B cell (primary cell): ENCODE data around the gene HACE1. TPM values are rescaled to one million over a fixed set of nuclear protein-coding genes. Genes with fewer than 3 reads are reported as not detected.

Source experiments
- ATAC-seq: fragments of 200-7000 bp; cut with Tn5 transposase; one replicate; pipeline ENCODE4 v1.10.0; 2021; ENCODE audit warnings: low read depth, mild to moderate bottlenecking, moderate number of reproducible peaks, moderate library complexity
- CTCF ChIA-PET: fragments of 350-600 bp; sonication (Branson Sonifier 250); formaldehyde crosslinking; loops from one replicate; lab custom pipeline; 2021; ENCODE audit warnings: antibody characterized with exemption, inconsistent platforms; lab: Charles Lee
- POLR2A ChIA-PET: fragments of 350-600 bp; sonication (Branson Sonifier 250); formaldehyde crosslinking; loops from one replicate; lab custom pipeline; 2021; ENCODE audit warnings: antibody characterized with exemption; lab: Charles Lee
- DNase-seq: peaks from one replicate; pipeline ENCODE4 v3.0.0; 2013
- H2AFZ ChIP-seq: 2 replicates; pipeline ENCODE4 v1.6.1; 2012; ENCODE audit warnings: mild to moderate bottlenecking, low read depth, low read length; ENCODE audit not compliant: insufficient read depth, poor library complexity, severe bottlenecking
- H3K27ac ChIP-seq, 2 donors: 1 replicate in 1 of 2; 2 replicates in 1 of 2; pipeline ENCODE4 v1.5.1; 2012 to 2013; ENCODE audit warnings: low read length in 2 of 2, mild to moderate bottlenecking in 2 of 2, moderate library complexity in 1 of 2
- H3K27me3 ChIP-seq, 4 experiments: fragments of 200-600 bp in 1 of 4; sonication (generic) in 1 of 4; replicated peaks in 1 of 4; 1 replicate in 2 of 4; 2 replicates in 2 of 4; pipeline versions ENCODE4 v1.6.1 to v1.7.0; 2013 to 2016; ENCODE audit warnings: low read length in 3 of 4, mild to moderate bottlenecking in 2 of 4, mixed read lengths in 1 of 4, moderate library complexity in 1 of 4; ENCODE audit not compliant: insufficient read depth in 4 of 4, control insufficient read depth in 3 of 4; ENCODE audit errors: control extremely low read depth in 1 of 4
- H3K36me3 ChIP-seq, 2 experiments: replicated peaks in 1 of 2; 1 replicate in 1 of 2; 2 replicates in 1 of 2; pipeline versions ENCODE4 v1.6.1 to v1.7.1; 2013; ENCODE audit warnings: low read length in 1 of 2; ENCODE audit not compliant: insufficient read depth in 2 of 2, control insufficient read depth in 1 of 2; ENCODE audit errors: control extremely low read depth in 1 of 2, extremely low read depth in 1 of 2
- H3K4me1 ChIP-seq, 2 donors: fragments of 200-600 bp in 1 of 2; sonication (generic) in 1 of 2; 1 replicate in 1 of 2; 2 replicates in 1 of 2; pipeline versions ENCODE4 v1.5.1 to v1.6.1; 2013 to 2017; ENCODE audit warnings: low read length in 2 of 2; ENCODE audit not compliant: control insufficient read depth in 2 of 2, insufficient read depth in 2 of 2
- H3K4me2 ChIP-seq: replicated peaks from 2 replicates; pipeline ENCODE3; 2012; ENCODE audit warnings: mild to moderate bottlenecking, low read depth, low read length; ENCODE audit not compliant: poor library complexity, severe bottlenecking
- H3K4me3 ChIP-seq, 5 experiments: fragments of 200-600 bp in 1 of 5; sonication (generic) in 1 of 5; 1 replicate in 3 of 5; 2 replicates in 2 of 5; pipeline versions ENCODE4 v1.5.1 to v1.7.0; 2011 to 2016; ENCODE audit warnings: low read length in 4 of 5, mild to moderate bottlenecking in 4 of 5, low read depth in 2 of 5, control low read depth in 1 of 5, moderate library complexity in 1 of 5; ENCODE audit not compliant: insufficient read depth in 1 of 5; ENCODE audit errors: control extremely low read depth in 1 of 5, extremely low read depth in 1 of 5
- H3K79me2 ChIP-seq: fragments of 200-600 bp; sonication (generic); one replicate; pipeline ENCODE4 v1.6.0; 2016; ENCODE audit warnings: low read length; ENCODE audit not compliant: control insufficient read depth, insufficient read depth
- H3K9ac ChIP-seq: fragments of 200-600 bp; sonication (generic); 2 replicates; pipeline ENCODE4 v1.6.1; 2017; ENCODE audit warnings: mild to moderate bottlenecking, low read length, moderate library complexity
- H3K9me3 ChIP-seq, 3 donors: one replicate each; pipeline versions ENCODE4 v1.6.1 to v1.7.1; 2013; ENCODE audit warnings: low read length in 2 of 3; ENCODE audit not compliant: control insufficient read depth in 2 of 3, insufficient read depth in 1 of 3; ENCODE audit errors: control extremely low read depth in 1 of 3
- H4K20me1 ChIP-seq: 2 replicates; pipeline ENCODE4 v1.6.0; 2012; ENCODE audit warnings: mild to moderate bottlenecking, low read length; ENCODE audit not compliant: insufficient read depth, control insufficient read depth, poor library complexity, severe bottlenecking
- H3K27ac Mint-ChIP-seq: one replicate; pipeline ENCODE4 v1.8.0; 2021; ENCODE audit warnings: mixed read lengths
- H3K27me3 Mint-ChIP-seq: one replicate; pipeline ENCODE4 v1.8.0; 2021; ENCODE audit warnings: mixed read lengths
- H3K4me1 Mint-ChIP-seq: one replicate; pipeline ENCODE4 v1.8.0; 2021; ENCODE audit warnings: mixed read lengths
- H3K4me3 Mint-ChIP-seq: one replicate; pipeline ENCODE4 v1.8.0; 2021; ENCODE audit warnings: mixed read lengths
- H3K9me3 Mint-ChIP-seq: one replicate; pipeline ENCODE4 v1.8.0; 2022; ENCODE audit warnings: mixed read lengths; ENCODE audit not compliant: insufficient read depth
- CTCF ChIP-seq: fragments of 200-600 bp; IDR thresholded peaks from one replicate; pipeline ENCODE4 v1.8.0; 2022; ENCODE audit warnings: antibody characterized with exemption, mild to moderate bottlenecking
- EZH2 ChIP-seq: IDR thresholded peaks from 2 replicates; pipeline ENCODE4 v1.6.1; 2012; ENCODE audit warnings: borderline replicate concordance, low read depth, mild to moderate bottlenecking, moderate library complexity, low read length; ENCODE audit not compliant: insufficient read depth, poor library complexity, severe bottlenecking
- WGBS: methylation state at CpG from one replicate; pipeline ENCODE4 v1.1.5; 2013; ENCODE audit warnings: missing lambda C conversion rate; ENCODE audit not compliant: insufficient coverage; 5-methylcytosine and 5-hydroxymethylcytosine counted together
- intact Hi-C: fragments of 100-400 bp; cut with micrococcal nuclease; formaldehyde crosslinking; loops from one replicate; pipeline ENCODE4 v1.10.0; 2022
- polyA plus RNA-seq: library from polyadenylated mRNA; depleted of rRNA; stranded (reverse); fragments of >200 nt; gene quantifications from 2 replicates; pipeline ENCODE4 v1.2.3, GENCODE V29; 2012
- total RNA-seq, 2 donors: library from RNA; stranded (reverse); fragments of 120-200 nt in 1 of 2; gene quantifications; 1 replicate in 1 of 2; 2 replicates in 1 of 2; pipeline versions ENCODE4 v1.2.3 to v1.2.4, GENCODE V29; 2013 to 2022

The HACE1 gene
- total and polyA plus RNA-seq, 2 donors (not counting 1 experiment from before 2014, with no cell fraction given) = 7.5 to 19.2 TPM

GRCh38 chr6:104713982-104714381 is 145.7 kb downstream of the HACE1 start:
- POLR2A ChIA-PET = no interaction called here
- H3K9me3 Mint-ChIP-seq = no peaks in the 10 kb centered on the region
- H3K4me1 Mint-ChIP-seq = no peaks in the 10 kb centered on the region
- CTCF ChIA-PET = no interaction called here
- Histone ChIP-seq H3K36me3 (no peaks in the 10 kb centered on the region), H3K27ac (no peak overlapping the region), H3K4me2 (no peak overlapping the region), H3K4me3 (no peak overlapping the region), H2AFZ (no peak overlapping the region), H3K27me3 (no peaks in the 10 kb centered on the region), H3K4me1 (no peaks in the 10 kb centered on the region), H3K9me3 (no peaks in the 10 kb centered on the region), H3K9ac (no peak overlapping the region), H4K20me1 (no peaks in the 10 kb centered on the region), H3K79me2 (no peaks in the 10 kb centered on the region)
- no peaks in the 10 kb centered on the region for H3K27me3 Mint-ChIP-seq
- H3K4me3 Mint-ChIP-seq = no peak overlapping the region
- WGBS = no CpG with 5 or more reads among the region's 2 CpGs
- no peak for DNase-seq
- intact Hi-C loops = no loop called here
- H3K27ac Mint-ChIP-seq = no peak overlapping the region
- TF ChIP-seq EZH2 (no peak), CTCF (no peak)
- ATAC-seq = no peak

GRCh38 chr6:104711371-104711770 is 148.3 kb downstream of the HACE1 start:
- ChIA-PET POLR2A (no interaction called here), CTCF (no interaction called here)
- 95% methylated on average over 3 of the region's 4 CpGs for WGBS
- no peak overlapping the region for H2AFZ ChIP-seq
- H3K27me3 Mint-ChIP-seq = no peaks in the 10 kb centered on the region
- H3K27me3 ChIP-seq = no peaks in the 10 kb centered on the region
- no peaks in the 10 kb centered on the region for H4K20me1 ChIP-seq
- no peaks in the 10 kb centered on the region for H3K4me1 Mint-ChIP-seq
- DNase-seq = no peak
- no peak overlapping the region for H3K27ac ChIP-seq
- no peak overlapping the region for H3K27ac Mint-ChIP-seq
- no peak overlapping the region for H3K4me3 ChIP-seq
- H3K4me3 Mint-ChIP-seq = no peak overlapping the region
- no peaks in the 10 kb centered on the region for H3K79me2 ChIP-seq
- no peaks in the 10 kb centered on the region for H3K4me1 ChIP-seq
- H3K4me2 ChIP-seq = no peak overlapping the region
- no peak overlapping the region for H3K9ac ChIP-seq
- ATAC-seq = no peak
- TF ChIP-seq EZH2 (no peak), CTCF (no peak)
- intact Hi-C loops = no loop called here
- no peaks in the 10 kb centered on the region for H3K9me3 Mint-ChIP-seq
- H3K36me3 ChIP-seq = no peaks in the 10 kb centered on the region
- no peaks in the 10 kb centered on the region for H3K9me3 ChIP-seq
